Endothelial cell of umbilical vein (primary cell): Measurements from ENCODE around the gene BSND. TPM values are rescaled to one million over a fixed set of nuclear protein-coding genes. Genes with fewer than 3 reads are reported as not detected.

Source experiments
- BruUV-seq: library from RNA; stranded (reverse); fragments of 400-500 nt; replicated peaks from 2 replicates; lab custom pipeline; 2021; lab: Mats Ljungman, UMichigan
- CTCF ChIA-PET: fragments of 300-600, 350-600 bp; sonication (Branson Sonifier 250); formaldehyde crosslinking; loops from one replicate; lab custom pipeline; 2021; ENCODE audit warnings: antibody characterized with exemption, inconsistent platforms; lab: Charles Lee
- POLR2A ChIA-PET: fragments of 300-600, 350-600 bp; sonication (Branson Sonifier 250); formaldehyde crosslinking; loops from one replicate; lab custom pipeline; 2021; ENCODE audit warnings: antibody characterized with exemption, inconsistent platforms; lab: Charles Lee
- DNase-seq: peaks from one replicate; pipeline ENCODE4 v3.0.0-alpha.2; 2011; ENCODE audit warnings: low read depth, low spot score
- FAIRE-seq: peaks from 2 replicates; lab custom pipeline; 2011; peaks lifted over from hg19 to GRCh38; lab: Jason Lieb, UNC
- H2AFZ ChIP-seq: 2 replicates; pipeline ENCODE4 v1.6.0; 2012; ENCODE audit warnings: low read depth, low read length, control low read depth, inconsistent platforms
- H3K27ac ChIP-seq: 2 replicates; pipeline ENCODE4 v1.5.1; 2011; ENCODE audit warnings: low read depth, mild to moderate bottlenecking, control low read depth, low read length, moderate library complexity; ENCODE audit not compliant: insufficient read depth
- H3K27me3 ChIP-seq, 2 experiments: 2 replicates each; pipeline versions ENCODE4 v1.6.0 to v1.6.1; 2011; ENCODE audit warnings: low read length in 2 of 2, mixed read lengths in 1 of 2; ENCODE audit not compliant: control insufficient read depth in 2 of 2, insufficient read depth in 2 of 2
- H3K36me3 ChIP-seq, 2 experiments: 2 replicates in 1 of 2; 3 replicates in 1 of 2; pipeline ENCODE4 v1.5.1; 2011; ENCODE audit warnings: low read length in 2 of 2, mild to moderate bottlenecking in 1 of 2, moderate library complexity in 1 of 2; ENCODE audit not compliant: control insufficient read depth in 2 of 2, insufficient read depth in 2 of 2; ENCODE audit errors: extremely low read depth in 1 of 2
- H3K4me1 ChIP-seq: 3 replicates; pipeline ENCODE4 v1.5.1; 2011; ENCODE audit warnings: mild to moderate bottlenecking, low read length; ENCODE audit not compliant: control insufficient read depth, insufficient read depth; ENCODE audit errors: extremely low read depth
- H3K4me2 ChIP-seq: 2 replicates; pipeline ENCODE4 v1.6.1; 2011; ENCODE audit warnings: low read length, control low read depth, mixed read lengths; ENCODE audit not compliant: insufficient read depth
- H3K4me3 ChIP-seq, 3 experiments: fragments of 200-600 bp in 1 of 3; sonication (generic), shearing (Covaris generic) in 1 of 3; replicated peaks in 1 of 3; 2 replicates each; pipeline ENCODE4 v1.5.1; 2011 to 2016; ENCODE audit warnings: control low read depth in 3 of 3, low read length in 3 of 3, mild to moderate bottlenecking in 2 of 3, inconsistent platforms in 1 of 3, low read depth in 1 of 3, moderate library complexity in 1 of 3; ENCODE audit not compliant: insufficient read depth in 1 of 3
- H3K79me2 ChIP-seq: 2 replicates; pipeline ENCODE4 v1.6.0; 2012; ENCODE audit warnings: low read length, inconsistent platforms; ENCODE audit not compliant: control insufficient read depth, insufficient read depth
- H3K9ac ChIP-seq: replicated peaks from 2 replicates; pipeline ENCODE3; 2011; ENCODE audit warnings: low read length, control low read depth; ENCODE audit not compliant: insufficient read depth; ENCODE audit errors: extremely low read depth
- H3K9me1 ChIP-seq: replicated peaks from 3 replicates; pipeline ENCODE4 v1.6.0; 2011; ENCODE audit warnings: mild to moderate bottlenecking, low read length; ENCODE audit not compliant: control insufficient read depth, insufficient read depth; ENCODE audit errors: extremely low read depth
- H3K9me3 ChIP-seq: replicated peaks from 2 replicates; pipeline ENCODE4 v1.5.1; 2012; ENCODE audit warnings: low read length, inconsistent platforms; ENCODE audit not compliant: control insufficient read depth, insufficient read depth
- H4K20me1 ChIP-seq: replicated peaks from 2 replicates; pipeline ENCODE3; 2011; ENCODE audit warnings: mild to moderate bottlenecking, low read length; ENCODE audit not compliant: control insufficient read depth, insufficient read depth; ENCODE audit errors: extremely low read depth
- EZH2 ChIP-seq: IDR thresholded peaks from 2 replicates; pipeline ENCODE4 v1.6.1; 2012; ENCODE audit warnings: borderline replicate concordance, low read depth, mild to moderate bottlenecking, moderate library complexity, low read length, inconsistent platforms; ENCODE audit not compliant: severe bottlenecking
- GATA2 ChIP-seq: IDR thresholded peaks from 2 replicates; pipeline ENCODE4 v1.7.0; 2011; ENCODE audit warnings: low read depth, mild to moderate bottlenecking, moderate library complexity, mixed read lengths, low read length; ENCODE audit not compliant: insufficient read length, insufficient read depth
- dilution Hi-C: fragments of 300-500 bp; cut with MboI; formaldehyde crosslinking; loops from one replicate; pipeline ENCODE4 v1.15.0; 2019; ENCODE audit warnings: low sequenced_read_pairs; ENCODE audit not compliant: extremely low pct_ligation_motif_present
- intact Hi-C: fragments of 100-400 bp; cut with micrococcal nuclease; formaldehyde crosslinking; loops from one replicate; pipeline ENCODE4 v1.10.0; 2022
- polyA plus RNA-seq, 4 experiments: library from polyadenylated mRNA; depleted of rRNA in 3 of 4; stranded (reverse) in 3 of 4; unstranded in 1 of 4; fragments of >200 nt; gene quantifications; 2 replicates each; pipeline versions ENCODE4 v1.2.1 to v1.2.3, GENCODE V29; 2011 to 2012; ENCODE audit warnings: missing spikeins in 1 of 4
- total RNA-seq: library from RNA; stranded (reverse); gene quantifications from 2 replicates; pipeline ENCODE4 v1.2.3, GENCODE V29; 2021

BSND gene
- total and polyA plus RNA-seq, 2 donors (not counting 3 experiments of a cell fraction or from before 2014, with no cell fraction given): not detected

GRCh38 chr1:55061000-55061705, 62.4 kb downstream of the BSND start:
- Histone ChIP-seq H4K20me1 (no peaks in the 10 kb centered on the region), H3K9ac (no peak overlapping the region), H3K4me1 (no peaks in the 10 kb centered on the region), H3K36me3 (no peaks in the 10 kb centered on the region), H2AFZ (no peak overlapping the region), H3K79me2 (no peaks in the 10 kb centered on the region), H3K27me3 (no peaks in the 10 kb centered on the region), H3K27ac (no peak overlapping the region), H3K9me3 (no peaks in the 10 kb centered on the region), H3K4me2 (no peak overlapping the region), H3K9me1 (no peaks in the 10 kb centered on the region), H3K4me3 (no peak overlapping the region)
- intact Hi-C loops: no loop called here
- no peak for TF ChIP-seq GATA2
- no peak for TF ChIP-seq EZH2
- POLR2A ChIA-PET: no interaction called here
- dilution Hi-C loops: no loop called here
- CTCF ChIA-PET: interaction anchor here (1.1 kb wide), 1 partner anchor 10 kb away, joined by 5 read pairs; no protein-coding TSS in a partner anchor
- FAIRE-seq: no peak
- no TSS peak for BruUV-seq
- DNase-seq: no peak

Other genes starting within 250 kb of the BSND start
- 3.0 and 3.8 TPM in 2 replicates for gene PARS2, start 234.4 kb upstream of the BSND start, total RNA-seq
- gene PARS2, start 234.4 kb upstream of the BSND start, polyA plus RNA-seq: 2.0 and 2.5 TPM in 2 replicates
- not detected in 2 replicates for gene TTC22, start 197.6 kb upstream of the BSND start, total RNA-seq
- gene TTC22, start 197.6 kb upstream of the BSND start, polyA plus RNA-seq: not detected in 2 replicates
- 223 and 229 TPM in 2 replicates for gene DHCR24, start 111.7 kb upstream of the BSND start, total RNA-seq
- gene DHCR24, start 111.7 kb upstream of the BSND start, polyA plus RNA-seq: 214 and 239 TPM in 2 replicates
- not detected in 2 replicates for gene TMEM61, start 18.3 kb upstream of the BSND start, total RNA-seq
- not detected in 2 replicates for gene TMEM61, start 18.3 kb upstream of the BSND start, polyA plus RNA-seq
- gene PCSK9, start 40.6 kb downstream of the BSND start, total RNA-seq: 0.23 and 0.35 TPM in 2 replicates
- gene PCSK9, start 40.6 kb downstream of the BSND start, polyA plus RNA-seq: 0.17 and 0.32 TPM in 2 replicates
- 30.0 and 32.6 TPM in 2 replicates for gene USP24, start 216.4 kb downstream of the BSND start, total RNA-seq
- 7.4 and 8.2 TPM in 2 replicates for gene USP24, start 216.4 kb downstream of the BSND start, polyA plus RNA-seq